ENCODE results near the gene SLC26A1. TPM values are rescaled to one million over a fixed set of nuclear protein-coding genes. Genes with fewer than 3 reads are reported as not detected.

The SLC26A1 gene
- total RNA-seq, 1 donor from 2014 or later: not detected

- Histone ChIP-seq H4K20me1 (ENCODE audit: low read depth) (peaks cover 28% of the 10 kb centered on the region), H3K4me2 (peak within 1 kb of the TSS; percentile 96), H2AFZ (replicated peaks) (peak within 1 kb of the TSS; percentile 65), H3K27me3 (peaks cover 55% of the 10 kb centered on the region), H3K9ac (peak within 1 kb of the TSS; percentile 30), H3F3A (ENCODE audit: low read depth) (no peaks in the 10 kb centered on the region), H3K4me3 (peak within 1 kb of the TSS; percentile 92), H3K4me1 (no peaks in the 10 kb centered on the region), H3K36me3 (no peaks in the 10 kb centered on the region), H3K9me3 (ENCODE audit: low read depth) (no peaks in the 10 kb centered on the region), H3K27ac (no peak within 1 kb of the TSS), H3K79me2 (ENCODE audit: low read depth) (no peaks in the 10 kb centered on the region)
- Mint-ChIP-seq H3K9me3 (peaks cover 10% of the 10 kb centered on the region), H3K36me3 (peaks cover 2% of the 10 kb centered on the region), H3K4me1 (no peaks in the 10 kb centered on the region), H3K27ac (no peak within 1 kb of the TSS), H3K4me3 (peak within 1 kb of the TSS; percentile 62), H3K27me3 (ENCODE audit: insufficient read depth, low read depth) (peaks cover 2% of the 10 kb centered on the region)
- no peak for TF ChIP-seq CTCF (IDR thresholded peaks at IDR 0.05)
- DNase-seq (ENCODE audit: low spot score): peak; percentile 91
Measured at GRCh38 chr4:973431-974397, 19.5 kb downstream of the SLC26A1 start, which contains the start of gene DGKQ. DGKQ (minus strand) TSS chr4:973569; CDS start chr4:973482, 87 bp downstream.

GRCh38 chr4:972651-973424 lies 20.4 kb downstream of the SLC26A1 start:
- no peak for TF ChIP-seq EZH2 (IDR thresholded peaks at IDR 0.05)
- peak; percentile 19 for TF ChIP-seq EZH2phosphoT487 (IDR thresholded peaks at IDR 0.05)
- no peak for TF ChIP-seq CTCF (IDR thresholded peaks at IDR 0.05)
- peak overlapping the region; percentile 30 for H3K9ac ChIP-seq

GRCh38 chr4:971666-972500 lies 21.3 kb downstream of the SLC26A1 start:
- no peak overlapping the region for H3K9ac ChIP-seq
- no peaks in the 10 kb centered on the region for H3K4me1 ChIP-seq
- H4K20me1 ChIP-seq (ENCODE audit: low read depth): peaks cover 34% of the 10 kb centered on the region
- no peaks in the 10 kb centered on the region for H3F3A ChIP-seq (ENCODE audit: low read depth)
- Mint-ChIP-seq H3K4me1 (no peaks in the 10 kb centered on the region), H3K27ac (no peak overlapping the region), H3K9me3 (peaks cover 10% of the 10 kb centered on the region), H3K27me3 (ENCODE audit: insufficient read depth, low read depth) (peaks cover 2% of the 10 kb centered on the region), H3K36me3 (peaks cover 2% of the 10 kb centered on the region), H3K4me3 (peak overlapping the region; percentile 68)
- H3K79me2 ChIP-seq (ENCODE audit: low read depth): no peaks in the 10 kb centered on the region
- peak overlapping the region; percentile 92 for H3K4me3 ChIP-seq
- peaks cover 74% of the 10 kb centered on the region for H3K27me3 ChIP-seq
- no peaks in the 10 kb centered on the region for H3K9me3 ChIP-seq (ENCODE audit: low read depth)
- H3K27ac ChIP-seq: no peak overlapping the region
- H3K36me3 ChIP-seq: no peaks in the 10 kb centered on the region
- no peak for DNase-seq (ENCODE audit: low spot score)
- H2AFZ ChIP-seq (replicated peaks): no peak overlapping the region
- TF ChIP-seq EZH2 (IDR thresholded peaks at IDR 0.05) (no peak), EZH2phosphoT487 (IDR thresholded peaks at IDR 0.05) (no peak), CTCF (IDR thresholded peaks at IDR 0.05) (no peak)
- peak overlapping the region; percentile 96 for H3K4me2 ChIP-seq

More at GRCh38 chr4:972651-973424, 20.4 kb downstream of the SLC26A1 start:
- Histone ChIP-seq H3K4me1 (no peaks in the 10 kb centered on the region), H3K79me2 (ENCODE audit: low read depth) (no peaks in the 10 kb centered on the region), H4K20me1 (ENCODE audit: low read depth) (peaks cover 34% of the 10 kb centered on the region), H3K27ac (no peak overlapping the region), H3F3A (ENCODE audit: low read depth) (no peaks in the 10 kb centered on the region), H3K27me3 (peaks cover 64% of the 10 kb centered on the region), H2AFZ (replicated peaks) (peak overlapping the region; percentile 65), H3K4me2 (peak overlapping the region; percentile 96), H3K4me3 (peak overlapping the region; percentile 92), H3K36me3 (no peaks in the 10 kb centered on the region), H3K9me3 (ENCODE audit: low read depth) (no peaks in the 10 kb centered on the region)
- Mint-ChIP-seq H3K4me1 (no peaks in the 10 kb centered on the region), H3K4me3 (peak overlapping the region; percentile 62), H3K9me3 (peaks cover 10% of the 10 kb centered on the region), H3K36me3 (peaks cover 2% of the 10 kb centered on the region), H3K27ac (no peak overlapping the region), H3K27me3 (ENCODE audit: insufficient read depth, low read depth) (peaks cover 2% of the 10 kb centered on the region)
- peak; percentile 59 for DNase-seq (ENCODE audit: low spot score)
